SH-SY5Y (cell line): ENCODE results near the gene GNAT1.

Experiments
- GATA2 ChIP-seq: IDR thresholded peaks from 2 replicates; pipeline ENCODE4 v1.6.1; 2011; ENCODE audit warnings: mild to moderate bottlenecking, low read depth, low read length
- GATA3 ChIP-seq: IDR thresholded peaks from 2 replicates; pipeline ENCODE4 v1.6.1; 2011; ENCODE audit warnings: low read depth, mild to moderate bottlenecking, low read length, moderate library complexity

DNA sequence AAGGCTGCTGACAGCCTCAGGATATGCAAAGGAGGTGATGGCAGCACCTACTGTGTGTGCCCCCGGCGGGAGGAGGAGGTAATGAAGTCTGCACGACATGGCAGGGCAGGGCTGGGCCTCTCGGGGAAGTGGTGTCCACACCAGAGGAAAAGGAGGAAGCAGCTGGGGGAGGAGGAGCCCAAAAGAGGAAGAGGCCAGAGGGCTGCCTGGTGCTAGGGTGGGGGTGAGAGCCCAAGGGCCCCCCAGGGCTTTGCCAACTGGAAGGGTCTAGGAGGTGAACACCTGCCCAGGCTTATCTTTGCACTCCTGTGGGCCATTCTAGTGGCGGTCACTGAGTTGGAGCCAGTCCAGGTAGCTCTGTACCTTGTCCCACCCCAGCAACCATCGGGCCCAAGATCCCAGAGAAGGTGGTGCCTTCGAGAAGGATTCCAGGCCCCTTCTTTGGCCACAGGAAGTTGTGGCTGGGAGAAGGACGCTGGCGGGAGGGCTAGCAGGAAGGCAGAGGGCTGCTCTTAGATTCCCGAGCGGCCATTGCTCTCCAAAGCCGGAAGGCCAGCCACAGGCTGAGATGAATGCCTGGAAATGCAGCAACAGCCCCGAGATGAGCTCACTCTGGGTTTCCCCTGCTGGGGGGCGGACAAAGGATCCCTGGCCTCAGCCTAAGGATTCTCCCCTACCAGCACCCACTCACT is 51.6 kb downstream of the GNAT1 start:
- no peak for TF ChIP-seq GATA3
- TF ChIP-seq GATA2 = no peak
